HG03108 (cell line): ENCODE results near the gene HCN1.
"Not testable (repeated sequence)": the region's sequence is repeated elsewhere in the genome, so short reads cannot be mapped to it uniquely, and the experiment has no call there.

Experiments used
- ATAC-seq: cut with Tn5 transposase; IDR thresholded peaks from one replicate; pipeline ENCODE4 v1.9.1; 2021; ENCODE audit warnings: moderate library complexity; ENCODE audit not compliant: unreplicated experiment

Gene HCN1

DNA sequence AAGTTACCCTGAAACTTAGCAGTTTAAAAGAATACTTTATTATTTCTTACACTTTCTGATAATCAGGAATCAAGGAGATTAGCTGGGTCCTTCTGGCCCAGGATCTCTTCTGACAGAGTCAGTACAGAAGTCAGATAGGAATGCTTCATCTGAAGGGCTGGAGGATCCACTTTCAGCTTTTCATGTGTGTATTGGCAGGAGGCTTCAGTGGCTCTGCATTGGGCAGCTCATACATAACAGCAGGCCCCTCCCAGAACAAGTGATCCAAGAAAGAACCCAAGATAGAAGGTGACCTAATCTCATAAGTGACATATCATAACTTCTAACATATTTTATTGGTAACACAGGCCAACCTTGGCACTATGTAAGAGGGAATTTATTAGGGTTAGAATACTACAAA is 258.4 kb downstream of the HCN1 start:
- ATAC-seq: no peak

DNA sequence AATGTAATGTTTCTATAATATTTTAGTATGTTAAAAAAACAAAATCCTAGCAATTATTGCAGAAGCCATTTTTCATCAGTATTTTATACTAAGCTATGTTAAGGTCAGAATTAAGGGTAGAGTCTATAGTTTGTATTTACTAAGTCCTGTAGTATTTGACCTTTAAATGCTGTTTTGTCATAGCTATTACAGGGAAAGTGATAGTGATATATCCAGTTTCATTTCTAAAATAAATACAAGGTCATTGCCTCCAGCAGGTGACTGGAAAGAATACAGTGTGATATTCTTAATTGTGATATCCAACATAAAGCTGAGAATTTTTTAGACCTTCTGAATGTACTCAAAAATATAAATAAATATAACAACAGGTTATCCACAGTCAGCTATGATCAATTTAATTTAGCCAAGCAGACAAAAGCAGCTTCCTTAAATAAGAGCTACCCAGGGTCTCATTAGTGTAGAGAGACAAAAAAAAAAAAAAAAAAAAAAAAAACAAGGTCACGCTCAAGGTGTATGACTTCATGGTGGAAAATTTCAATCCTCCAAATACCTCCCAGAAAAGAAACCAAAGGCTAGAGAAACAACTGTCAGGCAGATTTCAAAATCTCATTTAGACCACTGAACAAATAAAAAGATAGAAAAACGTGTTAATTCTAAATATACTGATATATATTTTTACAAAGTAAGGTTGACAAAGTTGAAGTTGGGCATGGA is 278.7 kb downstream of the HCN1 start:
- ATAC-seq: no peak

DNA sequence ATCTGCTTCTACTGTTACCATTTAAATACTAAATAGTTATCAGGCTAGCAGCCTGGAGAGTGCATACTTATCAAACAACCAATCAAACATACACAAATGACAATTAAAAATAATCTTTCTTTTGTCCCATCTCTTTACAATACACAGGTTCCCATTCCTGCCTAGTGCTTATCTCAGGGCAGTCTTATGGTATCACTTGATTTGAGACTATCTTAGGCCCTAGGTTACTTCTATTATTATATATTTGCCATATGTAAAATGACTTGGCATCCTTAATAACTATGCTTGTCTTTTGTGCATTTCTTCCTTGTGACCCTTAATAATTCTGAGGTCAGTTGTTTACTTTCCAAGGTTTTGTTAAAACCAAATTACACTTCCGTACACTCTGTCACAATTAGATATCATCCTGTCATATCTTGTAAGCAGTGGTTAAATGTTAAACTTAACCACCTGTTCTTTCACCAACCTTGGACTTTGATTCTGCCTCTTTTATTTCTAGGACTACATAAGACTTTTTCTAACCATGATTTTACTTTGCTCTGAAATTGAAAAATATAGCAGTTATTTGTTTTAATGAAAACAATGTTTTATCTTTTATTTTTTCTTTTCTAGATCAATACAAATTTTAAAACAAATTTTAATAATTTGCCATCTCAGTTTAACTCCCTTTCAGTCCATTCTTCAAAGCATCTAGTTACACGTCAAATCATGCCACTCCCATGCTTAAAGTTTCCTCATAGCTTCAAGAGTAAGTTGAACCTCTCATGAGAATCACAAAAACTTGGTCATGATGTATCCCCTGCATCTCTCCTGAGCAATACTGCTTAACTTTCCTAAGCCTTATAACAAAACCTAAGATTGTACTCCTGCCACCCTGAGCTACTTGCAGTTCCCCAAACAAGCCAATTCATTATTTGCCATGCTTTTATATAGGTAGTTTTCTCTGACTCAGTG is 281.3 kb downstream of the HCN1 start:
- no peak for ATAC-seq

DNA sequence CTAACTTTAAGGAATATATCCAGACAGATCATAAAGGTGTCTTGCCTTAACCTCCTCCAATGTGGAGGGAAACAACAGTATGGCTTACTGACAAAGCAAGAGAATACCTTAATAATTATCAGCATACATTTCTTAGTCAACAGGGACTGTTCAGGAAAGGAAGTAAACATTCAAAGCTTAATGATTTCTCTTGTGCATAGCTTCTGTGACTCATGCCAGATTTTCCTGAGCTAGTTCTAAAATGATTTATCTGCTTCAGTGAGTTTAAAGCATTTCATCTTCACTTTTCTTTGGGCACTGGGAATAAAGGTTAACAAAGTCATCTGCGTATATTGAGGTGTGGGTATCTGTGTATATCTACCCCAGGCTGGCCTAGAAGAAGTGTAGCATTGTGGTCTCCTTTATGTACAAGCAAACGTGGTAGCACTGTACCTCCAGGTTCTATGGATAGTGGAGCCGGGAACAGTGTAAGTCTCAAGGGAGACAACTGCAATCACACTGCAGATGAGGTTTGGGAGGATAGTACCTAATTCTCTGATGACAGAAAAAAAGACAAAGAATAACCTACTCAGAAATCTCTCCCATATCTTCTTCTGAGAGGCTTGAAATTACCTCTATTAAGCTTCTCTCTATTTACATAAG is 284.1 kb downstream of the HCN1 start:
- no peak for ATAC-seq

DNA sequence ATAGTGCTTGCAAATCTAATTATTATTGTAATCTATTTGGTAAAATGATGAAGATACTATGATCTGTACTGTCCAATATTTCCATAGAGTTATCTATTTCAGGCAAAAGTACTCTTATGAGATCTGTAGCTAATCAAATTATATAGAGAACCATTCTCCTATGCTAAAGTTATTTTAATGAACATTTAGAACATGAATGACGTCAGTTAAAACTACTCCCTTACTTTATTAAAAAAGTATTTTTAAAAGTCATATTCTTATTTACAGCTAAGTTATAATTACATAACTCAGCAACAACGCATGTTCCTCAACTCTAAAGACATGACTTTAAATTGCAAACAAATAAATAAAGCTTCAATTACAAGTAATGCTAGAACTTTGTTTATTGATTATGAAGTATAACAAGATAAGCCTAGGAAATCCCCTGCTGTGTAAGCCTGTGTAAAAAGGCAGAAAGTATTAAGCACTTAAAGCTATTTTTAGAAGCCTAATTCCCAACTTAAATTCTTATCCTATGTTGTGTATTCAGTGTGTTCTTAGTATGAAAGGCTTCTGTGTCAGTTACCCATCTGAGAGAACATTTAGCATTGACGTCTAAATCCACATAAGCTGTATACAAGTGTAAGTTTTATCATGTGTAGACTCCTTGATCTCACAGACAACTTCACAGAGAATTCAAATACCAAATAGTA is 285.7 kb downstream of the HCN1 start:
- ATAC-seq: no peak

DNA sequence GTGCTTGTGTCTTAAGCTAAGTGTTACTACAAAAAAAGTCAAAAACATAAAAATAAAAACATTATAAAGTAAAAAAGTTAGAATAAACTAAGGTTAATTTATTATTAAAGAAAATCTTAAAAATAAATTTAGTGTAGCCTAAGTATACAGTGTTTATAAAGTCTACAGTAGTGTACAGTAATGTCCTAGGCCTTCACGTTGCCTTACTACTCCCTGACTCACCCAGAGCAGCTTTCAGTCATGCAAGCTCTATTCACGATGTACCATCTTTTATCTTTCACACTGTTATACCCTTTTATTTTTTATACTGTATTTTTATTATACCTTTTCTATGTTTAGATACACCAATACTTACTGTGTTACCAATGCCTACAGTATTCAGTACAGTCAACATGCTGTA is 288.1 kb downstream of the HCN1 start:
- no peak for ATAC-seq

DNA sequence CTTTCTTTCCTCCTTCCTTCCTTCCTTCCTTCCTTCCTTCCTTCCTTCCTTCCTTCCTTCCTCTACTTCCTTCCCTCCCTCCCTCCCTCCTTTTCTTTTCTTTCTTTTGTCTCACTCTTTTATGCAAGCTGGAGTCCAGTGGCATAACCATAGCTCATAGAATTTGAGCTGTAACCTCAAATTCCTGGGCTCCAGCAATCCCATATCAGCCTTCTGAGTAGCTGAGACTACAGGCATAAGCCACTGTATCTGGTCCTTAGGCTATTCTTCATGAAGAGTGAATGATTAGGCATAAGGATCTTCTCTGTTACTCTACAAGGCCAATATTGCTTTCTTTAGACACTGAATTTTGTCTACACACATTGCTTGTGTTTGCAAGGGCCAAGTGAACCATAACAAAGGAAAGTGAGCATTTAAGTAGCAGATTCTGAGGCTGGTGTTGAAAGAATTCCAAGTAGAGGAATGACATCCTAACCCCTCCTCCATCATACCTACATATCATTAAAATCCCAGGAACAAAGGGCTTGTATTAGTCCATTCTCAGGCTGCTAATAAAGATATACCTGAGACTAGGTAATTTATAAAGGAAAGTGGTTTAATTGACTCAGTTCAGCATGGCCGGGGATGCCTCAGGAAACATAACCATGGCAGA is 293.2 kb downstream of the HCN1 start:
- no peak for ATAC-seq

DNA sequence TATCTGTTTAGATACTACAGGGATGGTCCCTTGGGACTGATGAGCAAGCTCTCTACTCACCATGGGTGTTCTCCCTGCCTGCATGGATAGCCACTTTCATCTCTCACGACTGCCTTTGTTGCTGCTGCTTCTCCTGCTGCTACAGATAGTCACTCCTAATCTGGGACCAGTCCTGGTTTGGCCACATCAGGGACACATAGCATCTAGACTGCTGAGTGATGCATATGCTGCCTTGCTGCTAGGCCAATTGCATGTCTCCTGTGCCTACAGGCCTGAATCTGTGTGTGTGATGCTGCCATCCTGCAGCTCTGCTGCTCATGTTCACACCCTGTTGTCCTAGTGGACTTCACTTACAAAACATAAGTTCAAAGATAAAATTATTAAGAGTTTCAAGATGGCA is 297.1 kb downstream of the HCN1 start:
- no peak for ATAC-seq

DNA sequence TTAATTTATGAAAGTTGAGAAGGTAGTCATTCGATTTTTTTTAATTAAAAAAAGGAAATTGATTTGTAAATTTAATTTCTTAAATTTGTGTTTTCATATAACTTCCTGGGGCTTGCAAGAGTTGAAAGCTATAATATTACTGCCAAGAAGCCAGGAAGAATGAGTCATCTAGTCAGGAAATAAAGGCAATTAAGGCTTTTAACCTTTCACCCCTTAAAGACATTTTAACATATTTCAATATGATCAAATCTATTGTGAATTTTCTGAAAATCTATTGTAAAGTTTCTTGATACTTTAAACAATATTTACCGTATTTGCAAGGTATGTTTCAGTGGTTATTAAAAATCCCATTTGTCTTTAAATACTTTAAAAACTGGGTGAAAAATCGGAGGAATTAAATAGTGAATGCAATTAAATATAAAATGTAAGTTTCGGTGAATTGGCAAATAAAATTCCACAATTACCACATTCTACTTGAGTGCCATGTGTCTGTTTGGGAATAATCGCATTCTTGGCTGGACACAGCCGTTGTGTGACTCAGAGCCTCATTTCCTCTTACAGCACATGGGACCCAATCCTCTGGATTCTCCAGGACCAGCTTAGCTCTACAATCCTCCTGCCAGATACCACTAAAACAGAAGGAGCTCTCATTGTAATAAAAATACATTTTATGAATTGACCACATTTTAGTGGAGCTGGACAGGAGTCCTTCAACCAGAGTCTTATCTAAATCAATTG is 310.7 kb downstream of the HCN1 start:
- ATAC-seq: no peak

DNA sequence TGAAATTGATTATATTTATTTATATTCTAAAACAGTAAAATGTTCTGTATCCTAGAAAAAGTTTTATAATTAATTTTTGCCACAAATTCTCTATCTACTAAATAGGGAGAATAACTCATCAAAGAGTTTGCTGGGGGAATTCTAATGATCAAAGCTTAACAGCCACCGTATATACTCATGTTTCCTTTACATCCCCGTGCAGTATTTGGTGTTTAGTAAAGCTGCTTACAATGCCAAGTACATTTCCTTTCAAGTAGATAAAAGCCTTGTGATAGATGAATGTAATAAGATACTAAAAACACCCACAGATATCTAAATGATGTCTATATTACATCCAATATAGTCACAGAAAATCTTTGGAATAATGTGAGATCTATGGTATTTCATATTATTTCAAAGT is 312.2 kb downstream of the HCN1 start:
- no peak for ATAC-seq

DNA sequence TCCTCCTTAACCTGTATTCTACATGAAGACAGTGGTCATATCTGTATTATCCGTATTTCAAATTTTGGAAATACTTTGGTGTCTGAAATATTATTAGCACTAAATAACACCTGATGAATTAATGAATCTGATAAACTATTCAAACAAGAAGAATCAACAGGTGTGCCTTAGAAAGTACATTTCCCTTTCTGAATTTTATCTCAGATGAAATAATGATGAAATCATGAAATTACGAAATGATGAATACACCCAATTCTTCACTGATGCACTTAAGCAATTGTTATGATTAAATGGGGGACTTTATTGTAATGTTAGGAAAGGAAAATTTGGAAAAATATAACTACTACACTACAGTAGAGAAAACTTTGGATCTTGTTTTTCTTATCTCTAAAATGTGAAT is 313.6 kb downstream of the HCN1 start:
- ATAC-seq: no peak

DNA sequence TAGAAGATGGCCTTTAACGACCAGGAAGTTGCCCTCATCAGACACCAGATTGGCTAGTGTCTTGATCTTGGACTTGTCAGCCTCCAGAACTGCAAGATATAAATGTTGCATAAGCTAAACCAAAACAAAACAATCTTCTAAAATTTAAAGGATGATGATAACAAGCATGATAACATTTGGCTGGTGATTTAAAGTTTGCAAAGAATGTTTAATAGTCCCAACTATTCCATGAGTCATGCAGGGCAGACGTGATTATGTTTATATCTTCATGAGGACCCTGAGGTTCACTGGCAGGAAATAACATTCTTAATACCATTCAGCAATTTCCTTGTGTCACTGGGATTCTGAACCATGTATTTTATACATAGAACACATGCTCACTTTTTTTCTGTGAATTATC is 319.8 kb downstream of the HCN1 start:
- no peak for ATAC-seq

DNA sequence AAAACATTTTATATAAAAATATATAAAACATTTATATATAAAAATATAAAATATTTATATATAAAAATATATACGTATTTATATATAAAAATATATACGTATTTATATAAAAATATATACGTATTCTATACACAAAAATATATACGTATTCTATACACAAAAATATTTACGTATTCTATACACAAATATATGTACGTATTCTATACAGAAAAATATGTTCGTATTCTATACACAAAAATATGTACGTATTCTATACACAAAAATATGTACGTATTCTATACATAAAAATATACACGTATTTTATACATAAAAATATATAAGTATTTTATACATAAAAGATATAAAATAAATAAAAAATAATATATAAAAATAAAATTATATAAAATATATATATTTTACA is 323.6 kb downstream of the HCN1 start:
- no peak for ATAC-seq

DNA sequence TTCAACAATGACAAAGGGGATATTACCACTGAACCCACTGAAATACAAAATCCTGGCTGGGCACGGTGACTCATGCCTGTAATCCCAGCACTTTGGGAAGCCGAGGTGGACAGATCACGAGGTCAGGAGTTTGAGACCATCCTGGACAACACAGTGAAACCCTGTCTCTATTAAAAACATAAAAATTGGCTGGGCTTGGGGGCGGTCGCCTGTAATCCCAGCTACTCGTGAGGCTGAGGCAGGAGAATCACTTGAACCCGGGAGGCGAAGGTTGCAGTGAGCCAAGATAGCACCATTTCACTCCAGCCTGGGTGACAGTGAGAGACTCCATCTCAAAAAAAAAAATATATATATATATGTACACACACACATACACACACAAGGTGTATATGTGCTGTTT is 324.8 kb downstream of the HCN1 start:
- ATAC-seq: not testable (repeated sequence)

DNA sequence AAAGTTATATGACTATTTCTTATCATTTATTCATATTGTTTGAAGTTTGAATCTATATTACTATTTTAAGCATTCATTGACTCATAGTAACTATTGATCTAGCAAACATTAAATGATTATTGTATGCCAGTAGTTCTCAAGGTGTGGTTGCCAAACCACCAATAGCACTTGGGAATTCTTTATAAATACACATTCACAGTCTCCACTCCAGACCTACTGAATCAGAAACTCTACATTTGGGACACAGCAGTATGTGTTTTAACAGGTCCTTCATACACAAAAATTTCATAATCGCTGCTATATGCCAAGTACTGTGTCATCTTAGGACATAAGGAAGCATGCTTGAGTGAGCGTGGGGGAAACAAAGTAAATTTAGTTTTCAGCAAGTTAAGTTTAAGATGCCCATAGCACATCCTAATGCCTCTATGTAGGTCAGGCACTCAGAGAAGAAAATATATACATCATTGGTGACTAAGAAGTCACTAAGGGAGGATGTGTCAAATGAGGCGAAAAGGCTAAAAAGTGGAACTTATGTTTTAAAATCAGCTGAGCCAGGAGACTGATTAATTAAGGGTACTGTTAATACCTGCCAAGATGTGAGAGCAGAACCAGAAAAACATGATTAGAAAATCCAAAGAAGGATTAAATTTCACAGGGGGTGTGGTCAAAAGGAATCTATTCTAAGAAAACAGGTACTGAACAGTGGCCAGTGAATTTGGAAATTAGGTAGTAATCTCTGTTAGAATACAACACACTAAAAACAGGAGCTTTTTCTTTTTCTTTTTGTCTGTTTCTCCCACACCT is 340.8 kb downstream of the HCN1 start:
- no peak for ATAC-seq

DNA sequence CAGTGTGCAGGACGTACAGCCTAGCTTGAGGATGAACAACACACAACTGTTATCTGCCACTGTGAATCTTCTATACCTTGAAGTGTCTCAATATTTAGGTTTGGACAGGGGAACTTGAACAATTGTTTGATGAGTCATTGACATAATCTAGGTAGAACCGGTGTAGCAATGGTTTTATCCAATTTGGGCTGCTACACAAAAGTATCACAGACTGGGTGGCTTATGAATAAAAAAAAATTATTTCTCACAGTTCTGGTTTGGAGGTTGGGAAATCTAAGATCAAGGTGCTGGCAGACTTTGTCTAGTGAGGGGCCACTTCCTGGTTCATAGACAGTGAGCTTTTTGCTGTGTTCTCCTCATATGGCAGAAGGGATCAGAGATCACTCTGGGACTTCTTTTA is 359.7 kb downstream of the HCN1 start:
- no peak for ATAC-seq

DNA sequence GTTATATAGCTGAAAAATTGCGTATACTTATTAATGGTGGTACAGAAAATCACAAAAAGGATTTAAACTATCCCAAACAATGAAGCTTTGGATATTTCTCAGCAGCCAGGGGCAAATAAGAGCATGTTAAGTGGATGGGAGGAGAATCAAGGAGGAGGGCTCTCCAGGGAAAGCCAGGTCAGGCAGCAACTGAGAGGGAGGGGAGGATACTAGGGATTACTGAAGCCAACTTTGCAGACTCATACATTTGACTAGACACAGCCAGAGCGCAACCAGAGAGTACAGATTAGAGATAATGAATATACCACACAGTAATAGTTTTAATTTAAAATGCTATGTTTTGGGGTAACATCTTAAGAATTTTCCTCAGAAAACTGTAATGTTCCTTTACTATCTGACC is 360.2 kb downstream of the HCN1 start:
- no peak for ATAC-seq

DNA sequence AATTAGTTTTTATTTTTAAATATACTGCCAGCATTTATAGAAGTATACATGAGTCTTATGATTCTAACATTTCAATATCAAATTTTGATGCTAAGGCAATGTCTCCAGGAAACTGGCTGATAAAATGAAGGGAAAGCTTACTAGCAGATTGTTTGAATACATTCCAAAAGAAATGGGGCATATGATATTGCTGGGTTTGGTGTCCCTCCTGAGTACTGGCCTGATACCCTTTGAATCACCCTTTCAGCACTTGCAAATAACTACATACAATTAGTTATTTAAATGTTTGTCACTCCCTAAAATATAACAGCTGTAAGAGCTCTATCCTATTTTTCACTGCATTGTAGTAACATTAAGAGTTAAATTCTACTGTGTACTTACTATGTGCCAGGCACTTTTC is 360.8 kb downstream of the HCN1 start:
- ATAC-seq: no peak

DNA sequence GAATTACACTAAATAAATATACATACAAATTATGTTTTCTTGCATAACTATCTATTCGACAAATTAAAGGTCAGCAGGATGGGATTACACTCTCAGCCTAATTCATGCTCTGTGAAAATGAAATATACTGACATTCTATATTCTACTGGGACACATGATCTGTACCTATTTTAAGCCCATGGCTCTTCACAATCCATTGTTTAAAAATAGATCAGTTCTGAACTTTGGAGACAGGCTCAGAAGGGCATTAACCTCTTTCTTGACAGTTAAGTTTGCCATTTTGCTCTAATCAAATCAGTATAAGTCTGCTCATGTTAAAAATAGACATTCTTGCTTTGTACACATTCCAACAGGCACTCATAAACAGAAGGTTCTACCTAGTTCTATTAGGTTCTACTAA is 361.2 kb downstream of the HCN1 start:
- no peak for ATAC-seq
